ENCODE results near the gene TTLL13. TPM values are rescaled to one million over a fixed set of nuclear protein-coding genes. Genes with fewer than 3 reads are reported as not detected.

Gene TTLL13
- total RNA-seq, 1 experiment from 2014 or later: not detected

DNA sequence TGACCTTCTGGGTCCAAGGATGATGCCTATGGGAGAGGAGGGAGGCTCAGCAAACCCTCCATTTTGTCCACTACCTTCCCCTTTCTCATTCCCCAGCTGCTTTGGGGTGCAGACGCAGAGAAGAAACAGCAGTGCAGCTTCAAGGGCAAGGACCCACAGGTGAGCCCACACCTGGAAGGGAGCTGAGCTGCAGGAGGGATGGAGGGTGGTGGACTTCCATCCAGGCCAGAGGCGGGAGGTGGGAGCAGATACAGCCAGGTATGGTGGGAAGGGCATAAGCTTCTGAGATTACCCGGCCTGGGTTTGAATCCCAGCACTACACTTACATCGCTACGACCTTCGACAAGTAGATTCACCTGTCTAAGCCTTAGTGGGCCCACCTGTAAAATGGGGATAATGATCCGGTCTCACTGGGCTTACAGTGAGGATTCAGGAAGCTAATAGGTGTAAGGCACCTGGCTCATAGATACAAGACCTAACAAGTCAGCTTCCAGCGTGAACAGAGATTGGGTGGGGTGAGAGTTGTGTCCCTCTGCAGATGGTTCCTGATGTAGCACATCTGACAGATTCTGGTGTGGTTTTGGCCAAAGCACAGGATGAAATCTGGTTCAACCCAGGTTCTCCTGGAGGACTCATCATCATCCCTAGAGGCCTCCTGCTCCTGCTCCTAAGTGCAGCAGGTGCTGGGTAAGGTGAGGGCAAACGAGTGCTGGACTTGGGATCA is 31.5 kb upstream of the TTLL13 start:
- DNase-seq (ENCODE audit: low read depth): no peak

GRCh38 chr15:90219421-90220141 is 29.8 kb upstream of the TTLL13 start:
- no peak for DNase-seq (ENCODE audit: low read depth)

GRCh38 chr15:90221246-90221900 is 28.0 kb upstream of the TTLL13 start:
- peak; percentile 81 for DNase-seq (ENCODE audit: low read depth)

DNA sequence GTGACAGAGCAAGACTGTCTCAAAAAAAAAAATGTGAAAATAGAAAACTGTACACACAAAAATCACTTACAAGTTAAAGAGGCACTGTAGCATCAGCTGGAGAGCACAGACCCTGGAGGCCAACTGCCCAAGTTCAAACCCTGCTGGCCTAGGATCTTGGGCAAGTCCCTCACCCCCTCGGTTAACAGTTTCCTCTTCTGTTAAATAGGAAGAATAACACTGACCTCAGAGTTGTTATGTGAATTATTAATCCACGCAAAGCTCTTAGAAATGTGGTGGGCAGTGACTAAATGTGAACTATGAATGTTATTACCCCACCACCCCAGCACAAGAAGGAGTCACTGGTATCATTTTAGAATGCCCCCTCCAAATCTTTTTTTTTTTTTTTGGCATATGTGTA is 26.8 kb upstream of the TTLL13 start:
- no peak for DNase-seq (ENCODE audit: low read depth)

DNA sequence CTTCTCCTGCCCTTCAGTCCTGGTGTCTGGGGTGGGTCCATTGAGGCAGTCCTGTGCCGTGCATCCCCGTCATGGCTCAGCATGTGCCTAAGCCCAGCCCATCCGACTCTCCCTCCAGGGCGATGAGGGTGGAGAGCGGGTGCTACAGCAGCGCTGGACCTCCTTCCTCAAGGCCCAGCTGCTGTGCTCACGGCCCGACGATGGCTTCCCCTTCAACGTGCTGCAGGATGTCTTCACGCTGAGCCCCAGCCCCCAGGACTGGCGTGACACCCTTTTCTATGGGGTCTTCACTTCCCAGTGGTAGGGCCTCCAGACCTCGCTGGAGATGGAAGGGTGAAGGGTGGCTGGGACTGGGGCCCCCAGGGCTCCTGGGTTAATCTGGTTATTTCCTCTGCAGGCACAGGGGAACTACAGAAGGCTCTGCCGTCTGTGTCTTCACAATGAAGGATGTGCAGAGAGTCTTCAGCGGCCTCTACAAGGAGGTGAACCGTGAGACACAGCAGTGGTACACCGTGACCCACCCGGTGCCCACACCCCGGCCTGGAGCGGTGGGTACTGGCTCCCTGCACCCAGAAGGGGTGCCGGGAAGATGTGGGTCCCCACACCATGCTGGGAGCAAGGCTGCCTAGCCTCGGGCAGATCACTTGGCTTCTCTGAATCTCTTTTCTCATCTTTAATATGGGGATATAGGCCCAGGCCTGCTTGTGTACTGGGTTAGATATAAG is 25.8 kb upstream of the TTLL13 start:
- DNase-seq (ENCODE audit: low read depth): no peak

GRCh38 chr15:90225047-90225446 is 24.3 kb upstream of the TTLL13 start:
- no peak for DNase-seq (ENCODE audit: low read depth)

- no peak for DNase-seq (ENCODE audit: low read depth)
Observed at GRCh38 chr15:90225504-90226234, 23.7 kb upstream of the TTLL13 start.

DNA sequence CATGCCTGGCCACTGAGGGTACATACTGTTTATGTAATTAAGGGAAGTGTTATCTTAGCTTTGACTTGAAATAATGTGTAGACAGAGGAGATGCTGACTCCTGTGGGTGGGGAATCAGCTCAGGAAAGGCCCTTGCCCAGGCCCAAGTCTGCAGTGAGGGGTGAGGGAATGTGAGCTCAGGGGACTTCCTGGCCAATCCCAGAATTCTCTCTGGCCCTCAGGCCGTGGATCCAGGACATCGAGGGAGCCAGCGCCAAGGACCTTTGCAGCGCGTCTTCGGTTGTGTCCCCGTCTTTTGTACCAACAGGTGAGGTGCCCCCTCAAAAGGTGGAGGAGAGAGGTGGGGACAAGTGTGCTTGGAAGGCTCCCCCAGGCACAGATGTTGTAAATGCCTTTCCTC is 22.0 kb upstream of the TTLL13 start:
- no peak for DNase-seq (ENCODE audit: low read depth)

DNA sequence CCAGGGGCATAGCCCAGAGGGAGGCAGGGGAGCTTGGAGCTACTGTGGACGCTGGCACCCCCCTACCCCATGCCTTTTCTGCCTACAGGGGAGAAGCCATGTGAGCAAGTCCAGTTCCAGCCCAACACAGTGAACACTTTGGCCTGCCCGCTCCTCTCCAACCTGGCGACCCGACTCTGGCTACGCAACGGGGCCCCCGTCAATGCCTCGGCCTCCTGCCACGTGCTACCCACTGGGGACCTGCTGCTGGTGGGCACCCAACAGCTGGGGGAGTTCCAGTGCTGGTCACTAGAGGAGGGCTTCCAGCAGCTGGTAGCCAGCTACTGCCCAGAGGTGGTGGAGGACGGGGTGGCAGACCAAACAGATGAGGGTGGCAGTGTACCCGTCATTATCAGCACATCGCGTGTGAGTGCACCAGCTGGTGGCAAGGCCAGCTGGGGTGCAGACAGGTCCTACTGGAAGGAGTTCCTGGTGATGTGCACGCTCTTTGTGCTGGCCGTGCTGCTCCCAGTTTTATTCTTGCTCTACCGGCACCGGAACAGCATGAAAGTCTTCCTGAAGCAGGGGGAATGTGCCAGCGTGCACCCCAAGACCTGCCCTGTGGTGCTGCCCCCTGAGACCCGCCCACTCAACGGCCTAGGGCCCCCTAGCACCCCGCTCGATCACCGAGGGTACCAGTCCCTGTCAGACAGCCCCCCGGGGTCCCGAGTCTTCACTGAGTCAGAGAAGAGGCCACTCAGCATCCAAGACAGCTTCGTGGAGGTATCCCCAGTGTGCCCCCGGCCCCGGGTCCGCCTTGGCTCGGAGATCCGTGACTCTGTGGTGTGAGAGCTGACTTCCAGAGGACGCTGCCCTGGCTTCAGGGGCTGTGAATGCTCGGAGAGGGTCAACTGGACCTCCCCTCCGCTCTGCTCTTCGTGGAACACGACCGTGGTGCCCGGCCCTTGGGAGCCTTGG is 21.3 kb upstream of the TTLL13 start:
- DNase-seq (ENCODE audit: low read depth): no peak

GRCh38 chr15:90228960-90229359 is 20.4 kb upstream of the TTLL13 start:
- DNase-seq (ENCODE audit: low read depth): no peak

- DNase-seq (ENCODE audit: low read depth): no peak
Observed at GRCh38 chr15:90230071-90230494, 19.3 kb upstream of the TTLL13 start.

DNA sequence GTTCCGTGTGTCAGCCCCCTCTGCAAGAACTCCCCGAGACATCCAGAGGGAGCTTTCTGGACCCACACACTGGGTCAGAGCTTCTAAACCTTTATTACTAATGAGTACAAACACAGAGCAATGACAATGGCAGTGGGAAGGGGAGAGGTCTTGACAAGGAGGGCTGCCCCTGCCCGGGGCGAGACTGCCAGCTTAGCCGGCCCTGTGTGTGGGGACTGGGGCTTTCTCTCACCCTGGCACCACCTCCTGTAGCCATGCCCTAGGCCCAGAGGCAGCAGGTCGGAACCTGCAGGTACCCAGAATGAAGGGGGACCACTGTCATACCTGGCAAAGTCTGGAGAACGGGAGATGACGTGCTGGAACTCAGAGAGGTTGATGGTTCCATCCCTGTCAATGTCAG is 18.7 kb upstream of the TTLL13 start:
- no peak for DNase-seq (ENCODE audit: low read depth)

DNA sequence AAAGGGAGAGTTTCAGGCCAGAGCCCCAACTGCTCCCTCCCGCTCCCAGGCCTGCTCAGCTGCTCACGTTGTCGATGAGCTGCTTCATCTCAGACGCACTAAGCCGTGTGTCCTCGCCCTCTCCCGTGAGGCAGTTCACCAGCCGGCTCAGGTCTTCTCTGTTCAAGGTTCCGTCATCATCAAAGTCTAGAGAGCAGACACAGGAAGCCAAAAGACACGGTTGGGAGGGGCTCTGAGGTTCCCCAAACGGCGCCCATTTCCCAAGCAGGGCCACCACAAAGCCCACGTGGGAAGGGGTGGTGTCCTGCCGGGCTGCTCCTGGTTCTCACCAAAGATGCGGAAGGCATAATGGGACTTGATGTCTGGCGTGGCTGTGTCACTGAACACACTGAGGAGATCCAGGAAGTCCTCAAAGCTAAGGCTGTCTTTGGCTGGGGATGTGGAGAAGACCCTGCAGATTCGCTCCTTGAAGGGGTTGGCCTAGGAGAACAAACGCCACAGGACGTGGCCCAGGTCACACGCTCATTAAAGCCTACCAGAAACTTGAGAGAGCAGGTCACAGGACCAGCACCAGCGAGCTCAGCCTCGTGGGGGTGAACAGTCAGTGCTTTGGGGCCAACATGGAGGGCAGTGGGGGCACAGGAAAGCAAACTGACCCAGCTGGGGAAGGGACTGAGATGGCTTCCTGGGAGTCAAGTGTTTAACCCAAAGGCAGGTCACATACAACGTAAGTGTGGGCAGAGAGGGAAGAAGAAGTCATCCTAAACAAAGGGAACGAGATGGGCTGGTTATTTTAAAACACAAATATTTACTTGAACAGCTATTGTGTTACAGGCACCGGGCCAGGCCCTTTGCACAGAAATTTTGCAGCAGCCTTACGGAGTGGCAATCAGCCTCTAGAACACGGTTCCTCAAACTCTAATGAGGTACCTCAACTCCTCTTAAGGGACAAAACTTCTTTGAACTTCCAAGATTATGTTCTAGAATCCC is 18.0 kb upstream of the TTLL13 start:
- no peak for DNase-seq (ENCODE audit: low read depth)

DNA sequence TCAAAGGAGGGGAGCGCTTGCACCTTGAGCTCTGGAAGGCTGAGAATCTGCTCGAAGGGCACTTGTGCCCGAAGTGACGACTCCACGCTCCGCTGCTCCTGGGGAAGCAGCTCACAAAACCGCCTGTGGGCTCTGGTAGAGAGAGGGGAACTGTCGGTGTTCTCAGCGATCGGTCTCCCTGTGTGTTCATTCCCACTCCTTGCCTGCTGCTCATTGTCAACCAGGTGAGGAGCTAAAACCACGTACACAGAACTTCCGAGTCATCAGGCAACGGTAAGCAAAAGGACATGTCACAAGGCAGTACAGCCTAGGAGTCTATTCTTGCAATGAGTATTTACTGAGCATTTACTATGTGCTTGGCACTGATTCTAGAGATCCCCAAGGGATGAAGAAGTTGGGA is 17.2 kb upstream of the TTLL13 start:
- peak; percentile 9 for DNase-seq (ENCODE audit: low read depth)

DNA sequence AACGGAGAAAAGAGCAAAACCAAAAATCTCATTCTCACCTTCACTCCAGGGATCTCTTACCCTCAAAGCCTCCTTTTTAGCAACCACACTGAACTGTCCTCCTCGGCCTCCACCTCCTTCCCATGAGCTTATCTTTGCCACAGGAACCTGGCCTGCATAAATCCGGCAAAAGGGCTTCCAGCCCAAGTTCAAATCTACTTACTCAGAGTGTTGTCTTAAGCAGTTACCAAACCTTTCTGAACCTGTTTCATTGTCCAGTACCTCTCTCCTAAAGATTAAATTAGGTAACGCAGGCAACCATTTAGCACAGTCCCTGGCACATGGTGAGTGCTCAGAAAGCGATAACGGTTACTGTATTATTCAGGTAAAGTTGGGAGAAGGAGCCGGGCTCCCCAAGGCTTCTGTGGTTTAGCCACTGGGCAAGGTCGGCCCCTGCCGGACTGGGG is 16.4 kb upstream of the TTLL13 start:
- no peak for DNase-seq (ENCODE audit: low read depth)

GRCh38 chr15:90233387-90234095 is 15.8 kb upstream of the TTLL13 start, which contains the start of gene CIB1:
Gene CIB1, minus strand, starts transcription at chr15:90233941. Its CDS starts 56 bp downstream, at chr15:90233885.
- DNase-seq (ENCODE audit: low read depth): peak; percentile 94

- no peak for DNase-seq (ENCODE audit: low read depth)
Observed at GRCh38 chr15:90234096-90234988, 15.0 kb upstream of the TTLL13 start, which contains the start of gene GDPGP1. Gene GDPGP1, plus strand, starts transcription at chr15:90234209. Its CDS starts 6,700 bp downstream, at chr15:90240909.

All from LHCN-M2 (cell line).